COR-L47 (cell line): Measurements from ENCODE around the gene LTA.

Experiments used
- DNase-seq: peaks from one replicate; lab custom pipeline; 2025; lab: John Stamatoyannopoulos, UW

LTA gene

GRCh38 chr6:31541658-31542521 is 30.2 kb upstream of the LTA start, which contains the start of gene DDX39B:
DDX39B (minus strand) TSS chr6:31542003; CDS start chr6:31540532, 1,471 bp downstream.
- peak; percentile 97 for DNase-seq

- DNase-seq = no peak
Measured at GRCh38 chr6:31543639-31544038, 28.4 kb upstream of the LTA start.

GRCh38 chr6:31544676-31545075 is 27.4 kb upstream of the LTA start:
- no peak for DNase-seq

- DNase-seq = no peak
Measured at GRCh38 chr6:31545291-31545690, 26.8 kb upstream of the LTA start.

- peak; percentile 92 for DNase-seq
Measured at GRCh38 chr6:31546339-31546957, 25.6 kb upstream of the LTA start, which contains the start of gene ATP6V1G2. ATP6V1G2 (minus strand) TSS chr6:31546608; CDS start chr6:31546559, 49 bp downstream.

- peak; percentile 95 for DNase-seq
Measured at GRCh38 chr6:31546958-31547726, 24.9 kb upstream of the LTA start, which contains the start of gene NFKBIL1. NFKBIL1 (plus strand) TSS chr6:31547608; CDS start chr6:31547695, 87 bp downstream.

- no peak for DNase-seq
Measured at GRCh38 chr6:31547727-31548543, 24.2 kb upstream of the LTA start.

- DNase-seq = no peak
Measured at GRCh38 chr6:31548544-31548873, 23.6 kb upstream of the LTA start.

GRCh38 chr6:31551371-31551770 is 20.7 kb upstream of the LTA start:
- DNase-seq = peak; percentile 7

- DNase-seq = no peak
Measured at GRCh38 chr6:31556307-31556706, 15.8 kb upstream of the LTA start.

GRCh38 chr6:31557443-31558317 is 14.4 kb upstream of the LTA start:
- no peak for DNase-seq

- DNase-seq = no peak
Measured at GRCh38 chr6:31558318-31558625, 13.8 kb upstream of the LTA start.

GRCh38 chr6:31558631-31559500 is 13.2 kb upstream of the LTA start:
- no peak for DNase-seq

GRCh38 chr6:31559606-31559957 is 12.5 kb upstream of the LTA start:
- no peak for DNase-seq

- no peak for DNase-seq
Measured at GRCh38 chr6:31559958-31560696, 12.0 kb upstream of the LTA start.

- no peak for DNase-seq
Measured at GRCh38 chr6:31560697-31561058, 11.4 kb upstream of the LTA start.

GRCh38 chr6:31567531-31568370 is 4.3 kb upstream of the LTA start:
- no peak for DNase-seq

GRCh38 chr6:31568537-31568961 is 3.5 kb upstream of the LTA start:
- no peak for DNase-seq
